K562 (cell line): ENCODE data around the gene LCE3E. TPM values are rescaled to one million over a fixed set of nuclear protein-coding genes. Genes with fewer than 3 reads are reported as not detected.

ENCODE experiments used
- ATAC-seq: fragments of 200-7000 bp; cut with Tn5 transposase; 3 replicates; pipeline ENCODE4 v1.9.1; 2020; ENCODE audit warnings: moderate library complexity
- BruUV-seq: library from RNA; stranded (reverse); fragments of 400-500 nt; replicated peaks from 2 replicates; lab custom pipeline; 2021; lab: Mats Ljungman, UMichigan
- CTCF ChIA-PET: fragments of 300-600 bp; formaldehyde crosslinking; extraction: SDS; loops from one replicate; lab custom pipeline; 2021; ENCODE audit warnings: low intra/inter-chr PET ratio; lab: Yijun Ruan, JAX
- POLR2A ChIA-PET: fragments of 300-600, 350-650 bp; sonication (Branson Sonifier 250); formaldehyde crosslinking; extraction: SDS; loops from one replicate; lab custom pipeline; 2021; ENCODE audit warnings: antibody characterized with exemption, inconsistent platforms; lab: Yijun Ruan, JAX
- DNase-seq, 4 experiments: peaks; one replicate each; pipeline versions ENCODE4 v3.0.0 to v3.0.0-alpha.2; 2011 to 2018; ENCODE audit warnings: low spot score in 3 of 4, mixed read lengths in 3 of 4; ENCODE audit errors: extremely low read depth in 1 of 4
- FAIRE-seq: peaks from 2 replicates; lab custom pipeline; 2011; peaks lifted over from hg19 to GRCh38; lab: Jason Lieb, UNC
- H2AFZ ChIP-seq: 2 replicates; pipeline ENCODE4 v1.6.0; 2011; ENCODE audit warnings: low read depth, low read length, control low read depth, inconsistent platforms
- H3K27ac ChIP-seq: fragments of 200-600 bp; 3 replicates; pipeline ENCODE4 v1.8.0; 2011; ENCODE audit warnings: low read depth, mild to moderate bottlenecking, control low read depth, inconsistent platforms, low read length, moderate library complexity, mixed read lengths; ENCODE audit errors: extremely low read depth
- H3K27me3 ChIP-seq, 2 experiments: fragments of 300-600 bp in 1 of 2; 2 replicates in 1 of 2; 3 replicates in 1 of 2; pipeline versions ENCODE4 v1.6.0 to v1.8.0; 2011; ENCODE audit warnings: inconsistent platforms in 2 of 2, low read length in 2 of 2, mild to moderate bottlenecking in 1 of 2, mixed read lengths in 1 of 2, moderate library complexity in 1 of 2; ENCODE audit not compliant: control insufficient read depth in 2 of 2, insufficient read depth in 2 of 2
- H3K36me3 ChIP-seq: fragments of 300-600 bp; 3 replicates; pipeline ENCODE4 v1.8.0; 2011; ENCODE audit warnings: mild to moderate bottlenecking, low read length, inconsistent platforms; ENCODE audit not compliant: control insufficient read depth, insufficient read depth
- H3K4me1 ChIP-seq, 2 experiments: fragments of 200-600 bp in 1 of 2; replicated peaks in 1 of 2; 2 replicates in 1 of 2; 3 replicates in 1 of 2; pipeline versions ENCODE4 v1.5.1 to v1.8.0; 2011; ENCODE audit warnings: inconsistent platforms in 2 of 2, low read length in 2 of 2, mild to moderate bottlenecking in 1 of 2, mixed read lengths in 1 of 2, moderate library complexity in 1 of 2; ENCODE audit not compliant: control insufficient read depth in 2 of 2, insufficient read depth in 2 of 2
- H3K4me2 ChIP-seq: 2 replicates; pipeline ENCODE4 v1.6.1; 2011; ENCODE audit warnings: low read length, control low read depth, inconsistent platforms, mixed read lengths; ENCODE audit not compliant: insufficient read depth
- H3K4me3 ChIP-seq: fragments of 200-600 bp; sonication (generic), shearing (Covaris generic); 2 replicates; pipeline ENCODE4 v1.5.1; 2016; ENCODE audit warnings: control low read depth, inconsistent platforms
- H3K79me2 ChIP-seq: fragments of 200-600 bp; 3 replicates; pipeline ENCODE4 v1.8.0; 2011; ENCODE audit warnings: low read length, inconsistent platforms; ENCODE audit not compliant: control insufficient read depth, insufficient read depth
- H3K9ac ChIP-seq, 2 experiments: 2 replicates each; pipeline versions ENCODE4 v1.6.0 to v1.6.1; 2011; ENCODE audit warnings: low read depth in 2 of 2, low read length in 2 of 2, control low read depth in 1 of 2, inconsistent platforms in 1 of 2, mild to moderate bottlenecking in 1 of 2, mixed read lengths in 1 of 2; ENCODE audit not compliant: insufficient read depth in 1 of 2
- H3K9me1 ChIP-seq: one replicate; pipeline ENCODE4 v1.6.0; 2011; ENCODE audit warnings: inconsistent platforms, mild to moderate bottlenecking, low read length, moderate library complexity; ENCODE audit not compliant: control insufficient read depth, insufficient read depth
- H3K9me3 ChIP-seq: replicated peaks from 2 replicates; pipeline ENCODE4 v1.5.1; 2011; ENCODE audit warnings: low read depth, low read length, inconsistent platforms; ENCODE audit not compliant: control insufficient read depth, insufficient read depth
- H4K20me1 ChIP-seq: replicated peaks from 2 replicates; pipeline ENCODE4 v1.6.1; 2011; ENCODE audit warnings: low read length, inconsistent platforms, mixed read lengths; ENCODE audit not compliant: control insufficient read depth, insufficient read depth
- BRCA1 ChIP-seq, 2 experiments: fragments of 450-650 bp in 1 of 2; sonication (generic) in 1 of 2; formaldehyde crosslinking in 1 of 2; IDR thresholded peaks; 2 replicates each; pipeline versions ENCODE4 v1.5.0 to v1.6.1; 2017 to 2020; ENCODE audit warnings: mild to moderate bottlenecking in 1 of 2, missing genetic modification reagents in 1 of 2
- HMG20A ChIP-seq: fragments of 450-650 bp; formaldehyde crosslinking; conservative IDR thresholded peaks from 2 replicates; pipeline ENCODE4 v1.4.0; 2020; ENCODE audit warnings: mild to moderate bottlenecking, mixed read lengths
- LARP7 ChIP-seq: fragments of 450-650 bp; IDR thresholded peaks from 2 replicates; pipeline ENCODE4 v1.6.1; 2016
- NFE2L1 ChIP-seq: fragments of 450-650 bp; IDR thresholded peaks from 2 replicates; pipeline ENCODE4 v1.6.1; 2016; ENCODE audit warnings: missing genetic modification characterization, low read depth, mild to moderate bottlenecking, missing compliant biosample characterization, moderate library complexity, borderline replicate concordance
- PTBP1 ChIP-seq: fragments of 200-400 bp; formaldehyde crosslinking; IDR thresholded peaks from 2 replicates; pipeline ENCODE4 v1.6.1; 2017; ENCODE audit warnings: low read depth, low read length
- RBM25 ChIP-seq: fragments of 200-400 bp; formaldehyde crosslinking; IDR thresholded peaks from 2 replicates; pipeline ENCODE4 v1.6.1; 2018; ENCODE audit warnings: low read length, low read depth, moderate library complexity; ENCODE audit not compliant: severe bottlenecking
- SIN3B ChIP-seq: fragments of 450-650 bp; IDR thresholded peaks from 2 replicates; pipeline ENCODE4 v1.6.1; 2017; ENCODE audit warnings: low read depth, mild to moderate bottlenecking, moderate library complexity
- ZNF165 ChIP-seq: fragments of 250-450 bp; sonication (Bioruptor Pico); IDR thresholded peaks from 2 replicates; pipeline ENCODE4 v1.4.0; 2020; ENCODE audit warnings: borderline replicate concordance
- ZNF174 ChIP-seq: fragments of 250-450 bp; sonication (Bioruptor Pico); IDR thresholded peaks from 2 replicates; pipeline ENCODE4 v1.4.0; 2020; ENCODE audit warnings: mild to moderate bottlenecking
- WGBS: fragments of 100-300 bp; shearing (Covaris generic); methylation state at CpG from one replicate; pipeline ENCODE4 v1.1.6; 2016; ENCODE audit warnings: low coverage, mixed read lengths; ENCODE audit not compliant: insufficient coverage; ENCODE audit errors: missing lambda C conversion rate; 5-methylcytosine and 5-hydroxymethylcytosine counted together
- in situ Hi-C: fragments of 300-500 bp; cut with MboI; formaldehyde crosslinking; loops from 4 replicates; pipeline ENCODE4 v1.15.0; 2018; ENCODE audit warnings: inconsistent platforms, mixed read lengths
- intact Hi-C: fragments of 100-400 bp; cut with micrococcal nuclease; formaldehyde crosslinking; loops from 2 replicates; pipeline ENCODE4 v1.14.2; 2022
- polyA plus RNA-seq, 8 experiments: library from polyadenylated mRNA; depleted of rRNA in 4 of 8; stranded (reverse) in 5 of 8; unstranded in 3 of 8; fragments of >200 nt; fragmentation: Nextera tagmentation in 2 of 8; fragmentation: Illumina TruSeq in 1 of 8; extraction: Ambion mirVana in 2 of 8; extraction: Trizol in 1 of 8; gene quantifications; 2 replicates each; pipeline versions ENCODE4 v1.2.1 to v1.2.3, GENCODE V29; 2011 to 2014; ENCODE audit warnings: inconsistent platforms in 1 of 8, missing spikeins in 1 of 8
- total RNA-seq, 7 experiments: library from RNA; depleted of rRNA in 6 of 7; stranded (reverse); fragments of >200 nt in 6 of 7; fragmentation: Illumina TruSeq in 2 of 7; extraction: Trizol in 2 of 7; gene quantifications; 2 replicates each; pipeline versions ENCODE4 v1.2.1 to v1.2.3, GENCODE V29; 2011 to 2021; ENCODE audit warnings: low replicate concordance in 1 of 7
- TF ChIP-seq, protein P1 (sequence below): sonication (generic); formaldehyde crosslinking; IDR thresholded peaks from 2 replicates; pipeline ENCODE4 v1.5.0; 2020; ENCODE audit warnings: missing genetic modification reagents
- TF ChIP-seq, protein P2 (sequence below): fragments of 250-450 bp; sonication (Bioruptor Pico); IDR thresholded peaks from 2 replicates; pipeline ENCODE4 v1.8.0; 2022; ENCODE audit warnings: inconsistent platforms, mild to moderate bottlenecking, moderate library complexity, borderline replicate concordance
- TF ChIP-seq, protein P3 (sequence below): fragments of 250-450 bp; sonication (Bioruptor Pico); IDR thresholded peaks from 2 replicates; pipeline ENCODE4 v1.5.0; 2022; ENCODE audit warnings: mild to moderate bottlenecking
- TF ChIP-seq, protein P4 (sequence below): fragments of 450-650 bp; IDR thresholded peaks from 2 replicates; pipeline ENCODE4 v1.6.1; 2016; ENCODE audit warnings: low read depth, mild to moderate bottlenecking, moderate library complexity

LCE3E gene
- total and polyA plus RNA-seq, 9 of the 15 experiments (the other 6 are each of a cell fraction or from before 2014, with no cell fraction given): not detected

DNA sequence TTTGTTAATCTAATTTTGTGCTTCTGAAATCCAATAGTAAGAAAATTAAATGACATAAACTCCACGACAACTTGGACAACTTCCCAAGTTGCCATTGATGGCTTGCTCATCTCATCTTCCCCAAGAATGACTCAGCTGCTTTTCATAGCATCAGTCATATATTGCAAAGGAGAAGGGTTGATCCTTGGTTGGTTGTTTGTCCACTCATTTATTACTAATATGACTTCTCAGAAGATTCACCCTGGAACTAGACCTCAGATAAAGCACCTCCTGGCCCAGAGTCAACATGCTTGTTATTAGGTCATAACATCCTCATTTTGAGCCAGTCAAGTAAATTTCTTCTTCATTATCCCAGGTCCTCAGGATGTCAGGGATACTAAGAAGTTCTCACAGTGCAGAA lies 16.1 kb upstream of the LCE3E start (continued):
- TF ChIP-seq, protein P1, sequence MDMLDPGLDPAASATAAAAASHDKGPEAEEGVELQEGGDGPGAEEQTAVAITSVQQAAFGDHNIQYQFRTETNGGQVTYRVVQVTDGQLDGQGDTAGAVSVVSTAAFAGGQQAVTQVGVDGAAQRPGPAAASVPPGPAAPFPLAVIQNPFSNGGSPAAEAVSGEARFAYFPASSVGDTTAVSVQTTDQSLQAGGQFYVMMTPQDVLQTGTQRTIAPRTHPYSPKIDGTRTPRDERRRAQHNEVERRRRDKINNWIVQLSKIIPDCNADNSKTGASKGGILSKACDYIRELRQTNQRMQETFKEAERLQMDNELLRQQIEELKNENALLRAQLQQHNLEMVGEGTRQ (CRISPR knock-in tag): no peak
- TF ChIP-seq SIN3B: no peak
- TF ChIP-seq BRCA1 (IDR thresholded peaks at IDR 0.05): no peak
- TF ChIP-seq BRCA1 (CRISPR knock-in tag; IDR thresholded peaks at IDR 0.05): no peak

DNA sequence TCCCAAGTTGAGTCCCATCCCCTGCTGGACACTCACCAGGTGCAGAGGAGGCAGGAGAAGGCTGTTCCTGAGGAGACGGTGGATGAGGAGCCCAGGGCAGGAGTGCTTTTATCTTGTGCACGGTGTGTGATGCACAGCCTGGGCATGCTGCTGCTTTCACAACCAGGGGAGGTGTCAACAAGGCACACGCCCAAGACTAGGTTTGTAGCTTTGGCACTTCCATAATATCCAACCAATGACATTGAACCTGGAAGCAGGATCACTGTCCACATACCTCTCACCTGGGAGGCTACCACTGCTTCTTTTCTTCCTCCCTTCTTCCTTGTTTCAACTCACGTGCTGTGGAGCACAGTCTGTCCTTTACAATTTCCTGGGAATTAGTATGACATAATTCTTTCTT lies 13.9 kb upstream of the LCE3E start, which contains the start of gene LCE3D:
Gene LCE3D (minus strand): TSS at position 84 of the 400 bp plus-strand sequence. CDS start 580 bp downstream, outside the sequence.
- H3K27me3 ChIP-seq: no peaks in the 10 kb centered on the region
- intact Hi-C loops: no loop called here
- H3K9me1 ChIP-seq: no peaks in the 10 kb centered on the region
- ChIA-PET POLR2A (no interaction called here), CTCF (no interaction called here)
- no peak for ATAC-seq
- in situ Hi-C loops: no loop called here
- H3K9ac ChIP-seq: no peak within 1 kb of the TSS
- no peaks in the 10 kb centered on the region for H4K20me1 ChIP-seq
- WGBS: 0% methylated on average over 4 of the region's 4 CpGs
- TF ChIP-seq, protein P2, sequence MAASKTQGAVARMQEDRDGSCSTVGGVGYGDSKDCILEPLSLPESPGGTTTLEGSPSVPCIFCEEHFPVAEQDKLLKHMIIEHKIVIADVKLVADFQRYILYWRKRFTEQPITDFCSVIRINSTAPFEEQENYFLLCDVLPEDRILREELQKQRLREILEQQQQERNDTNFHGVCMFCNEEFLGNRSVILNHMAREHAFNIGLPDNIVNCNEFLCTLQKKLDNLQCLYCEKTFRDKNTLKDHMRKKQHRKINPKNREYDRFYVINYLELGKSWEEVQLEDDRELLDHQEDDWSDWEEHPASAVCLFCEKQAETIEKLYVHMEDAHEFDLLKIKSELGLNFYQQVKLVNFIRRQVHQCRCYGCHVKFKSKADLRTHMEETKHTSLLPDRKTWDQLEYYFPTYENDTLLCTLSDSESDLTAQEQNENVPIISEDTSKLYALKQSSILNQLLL (CRISPR knock-in tag): no peak
- TF ChIP-seq NFE2L1 (no peak), ZNF165 (CRISPR knock-in tag) (no peak), HMG20A (CRISPR knock-in tag) (no peak), LARP7 (no peak), ZNF174 (CRISPR knock-in tag) (no peak), PTBP1 (no peak), RBM25 (no peak)
- TF ChIP-seq, protein P3, sequence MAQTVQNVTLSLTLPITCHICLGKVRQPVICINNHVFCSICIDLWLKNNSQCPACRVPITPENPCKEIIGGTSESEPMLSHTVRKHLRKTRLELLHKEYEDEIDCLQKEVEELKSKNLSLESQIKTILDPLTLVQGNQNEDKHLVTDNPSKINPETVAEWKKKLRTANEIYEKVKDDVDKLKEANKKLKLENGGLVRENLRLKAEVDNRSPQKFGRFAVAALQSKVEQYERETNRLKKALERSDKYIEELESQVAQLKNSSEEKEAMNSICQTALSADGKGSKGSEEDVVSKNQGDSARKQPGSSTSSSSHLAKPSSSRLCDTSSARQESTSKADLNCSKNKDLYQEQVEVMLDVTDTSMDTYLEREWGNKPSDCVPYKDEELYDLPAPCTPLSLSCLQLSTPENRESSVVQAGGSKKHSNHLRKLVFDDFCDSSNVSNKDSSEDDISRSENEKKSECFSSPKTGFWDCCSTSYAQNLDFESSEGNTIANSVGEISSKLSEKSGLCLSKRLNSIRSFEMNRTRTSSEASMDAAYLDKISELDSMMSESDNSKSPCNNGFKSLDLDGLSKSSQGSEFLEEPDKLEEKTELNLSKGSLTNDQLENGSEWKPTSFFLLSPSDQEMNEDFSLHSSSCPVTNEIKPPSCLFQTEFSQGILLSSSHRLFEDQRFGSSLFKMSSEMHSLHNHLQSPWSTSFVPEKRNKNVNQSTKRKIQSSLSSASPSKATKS (CRISPR knock-in tag): no peak
- TF ChIP-seq, protein P4, sequence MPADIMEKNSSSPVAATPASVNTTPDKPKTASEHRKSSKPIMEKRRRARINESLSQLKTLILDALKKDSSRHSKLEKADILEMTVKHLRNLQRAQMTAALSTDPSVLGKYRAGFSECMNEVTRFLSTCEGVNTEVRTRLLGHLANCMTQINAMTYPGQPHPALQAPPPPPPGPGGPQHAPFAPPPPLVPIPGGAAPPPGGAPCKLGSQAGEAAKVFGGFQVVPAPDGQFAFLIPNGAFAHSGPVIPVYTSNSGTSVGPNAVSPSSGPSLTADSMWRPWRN: no peak
- H3K4me1 ChIP-seq: no peaks in the 10 kb centered on the region
- DNase-seq: no peak
- H2AFZ ChIP-seq: no peak within 1 kb of the TSS
- H3K79me2 ChIP-seq: no peaks in the 10 kb centered on the region
- H3K9me3 ChIP-seq: no peaks in the 10 kb centered on the region
- H3K36me3 ChIP-seq: no peaks in the 10 kb centered on the region
- FAIRE-seq: no peak
- H3K4me2 ChIP-seq: no peak within 1 kb of the TSS
- no peak within 1 kb of the TSS for H3K27ac ChIP-seq
- H3K4me3 ChIP-seq: no peak within 1 kb of the TSS
- BruUV-seq: no TSS peak
